ENCODE results near the gene PTGER4.

The PTGER4 gene

GRCh38 chr5:40733879-40734563 is 54.3 kb downstream of the PTGER4 start:
- Histone ChIP-seq H3K4me1 (ENCODE audit: insufficient read depth, low read length, poor library complexity, severe bottlenecking) (peaks cover 37% of the 10 kb centered on the region), H3F3A (ENCODE audit: low read depth) (no peaks in the 10 kb centered on the region), H3K4me3 (ENCODE audit: low read length, poor library complexity, severe bottlenecking) (peak overlapping the region; percentile 0), H3K27me3 (ENCODE audit: insufficient read depth, low read length, poor library complexity, severe bottlenecking) (no peaks in the 10 kb centered on the region), H3K4me2 (ENCODE audit: low read depth, low read length, poor library complexity, severe bottlenecking) (peak overlapping the region; percentile 42), H3K9me2 (replicated peaks; ENCODE audit: low read depth, low read length) (no peaks in the 10 kb centered on the region), H3K9ac (ENCODE audit: low read depth, low read length, poor library complexity, severe bottlenecking) (no peak overlapping the region), H3K36me3 (ENCODE audit: insufficient read depth, low read length) (peaks cover under 1% of the 10 kb centered on the region; the same call in 1 of the 2 replicates), H3K9me3 (ENCODE audit: insufficient read depth, low read depth, low read length) (peaks cover 5% of the 10 kb centered on the region; the same call in 1 of the 2 replicates), H2AFZ (ENCODE audit: low read length) (no peak overlapping the region), H3K79me2 (ENCODE audit: insufficient read depth, low read length) (0 out of 2 replicates have a peak, but pooled peaks cover 6% of the 10 kb centered on the region), H4K20me1 (ENCODE audit: insufficient read depth, low read length, poor library complexity, severe bottlenecking) (no peaks in the 10 kb centered on the region)
- no peak for TF ChIP-seq EZH2phosphoT487 (IDR thresholded peaks at IDR 0.05; ENCODE audit: borderline replicate concordance)
- TF ChIP-seq, protein P1, sequence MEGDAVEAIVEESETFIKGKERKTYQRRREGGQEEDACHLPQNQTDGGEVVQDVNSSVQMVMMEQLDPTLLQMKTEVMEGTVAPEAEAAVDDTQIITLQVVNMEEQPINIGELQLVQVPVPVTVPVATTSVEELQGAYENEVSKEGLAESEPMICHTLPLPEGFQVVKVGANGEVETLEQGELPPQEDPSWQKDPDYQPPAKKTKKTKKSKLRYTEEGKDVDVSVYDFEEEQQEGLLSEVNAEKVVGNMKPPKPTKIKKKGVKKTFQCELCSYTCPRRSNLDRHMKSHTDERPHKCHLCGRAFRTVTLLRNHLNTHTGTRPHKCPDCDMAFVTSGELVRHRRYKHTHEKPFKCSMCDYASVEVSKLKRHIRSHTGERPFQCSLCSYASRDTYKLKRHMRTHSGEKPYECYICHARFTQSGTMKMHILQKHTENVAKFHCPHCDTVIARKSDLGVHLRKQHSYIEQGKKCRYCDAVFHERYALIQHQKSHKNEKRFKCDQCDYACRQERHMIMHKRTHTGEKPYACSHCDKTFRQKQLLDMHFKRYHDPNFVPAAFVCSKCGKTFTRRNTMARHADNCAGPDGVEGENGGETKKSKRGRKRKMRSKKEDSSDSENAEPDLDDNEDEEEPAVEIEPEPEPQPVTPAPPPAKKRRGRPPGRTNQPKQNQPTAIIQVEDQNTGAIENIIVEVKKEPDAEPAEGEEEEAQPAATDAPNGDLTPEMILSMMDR (conservative IDR thresholded peaks at IDR 0.05; ENCODE audit: low read length) = 0 out of 2 replicates have a peak, but pooled peaks have one; percentile 13

DNA sequence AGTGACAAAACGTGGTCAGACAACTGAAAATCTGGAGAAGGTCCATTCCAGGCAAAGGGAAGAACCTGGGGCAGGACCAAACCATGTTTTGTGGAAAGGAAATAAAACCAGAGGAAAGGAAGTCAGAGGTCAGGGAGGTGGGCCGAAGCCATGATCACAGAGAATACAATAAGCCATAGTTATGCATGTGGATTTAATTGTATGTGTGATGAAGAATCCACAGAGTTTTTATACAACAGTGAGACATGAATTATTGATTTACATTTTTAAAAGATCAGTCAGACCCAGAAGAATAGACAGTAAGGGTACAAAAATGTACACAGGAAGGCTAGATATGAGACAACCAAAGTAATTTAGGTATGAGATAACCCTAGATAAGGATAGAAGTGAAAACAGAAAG is 55.3 kb downstream of the PTGER4 start:
- H3K79me2 ChIP-seq (ENCODE audit: insufficient read depth, low read length) = 0 out of 2 replicates have a peak, but pooled peaks cover 6% of the 10 kb centered on the region
- no peaks in the 10 kb centered on the region for H4K20me1 ChIP-seq (ENCODE audit: insufficient read depth, low read length, poor library complexity, severe bottlenecking)
- no peak overlapping the region for H2AFZ ChIP-seq (ENCODE audit: low read length)
- peaks cover 5% of the 10 kb centered on the region; the same call in 1 of the 2 replicates for H3K9me3 ChIP-seq (ENCODE audit: insufficient read depth, low read depth, low read length)
- H3F3A ChIP-seq (ENCODE audit: low read depth) = no peaks in the 10 kb centered on the region
- no peaks in the 10 kb centered on the region for H3K27me3 ChIP-seq (ENCODE audit: insufficient read depth, low read length, poor library complexity, severe bottlenecking)
- H3K4me2 ChIP-seq (ENCODE audit: low read depth, low read length, poor library complexity, severe bottlenecking) = peak overlapping the region; percentile 42
- H3K9ac ChIP-seq (ENCODE audit: low read depth, low read length, poor library complexity, severe bottlenecking) = peak overlapping the region; percentile 11
- H3K36me3 ChIP-seq (ENCODE audit: insufficient read depth, low read length) = peaks cover 7% of the 10 kb centered on the region; the same call in 1 of the 2 replicates
- H3K4me1 ChIP-seq (ENCODE audit: insufficient read depth, low read length, poor library complexity, severe bottlenecking) = peaks cover 37% of the 10 kb centered on the region
- H3K4me3 ChIP-seq (ENCODE audit: low read length, poor library complexity, severe bottlenecking) = no peak overlapping the region
- H3K9me2 ChIP-seq (replicated peaks; ENCODE audit: low read depth, low read length) = no peaks in the 10 kb centered on the region
- TF ChIP-seq, protein P1 (conservative IDR thresholded peaks at IDR 0.05; ENCODE audit: low read length) = no peak
- TF ChIP-seq EZH2phosphoT487 (IDR thresholded peaks at IDR 0.05; ENCODE audit: borderline replicate concordance) = no peak

GRCh38 chr5:40735609-40736008 is 55.9 kb downstream of the PTGER4 start:
- Histone ChIP-seq H3K9me2 (replicated peaks; ENCODE audit: low read depth, low read length) (no peaks in the 10 kb centered on the region), H3K4me1 (ENCODE audit: insufficient read depth, low read length, poor library complexity, severe bottlenecking) (peaks cover 37% of the 10 kb centered on the region), H3K27me3 (ENCODE audit: insufficient read depth, low read length, poor library complexity, severe bottlenecking) (no peaks in the 10 kb centered on the region), H3K36me3 (ENCODE audit: insufficient read depth, low read length) (peaks cover 14% of the 10 kb centered on the region; the same call in 1 of the 2 replicates), H3K79me2 (ENCODE audit: insufficient read depth, low read length) (0 out of 2 replicates have a peak, but pooled peaks cover 6% of the 10 kb centered on the region), H3K4me2 (ENCODE audit: low read depth, low read length, poor library complexity, severe bottlenecking) (peak overlapping the region; percentile 42), H3K9ac (ENCODE audit: low read depth, low read length, poor library complexity, severe bottlenecking) (peak overlapping the region; percentile 11), H4K20me1 (ENCODE audit: insufficient read depth, low read length, poor library complexity, severe bottlenecking) (no peaks in the 10 kb centered on the region), H3F3A (ENCODE audit: low read depth) (no peaks in the 10 kb centered on the region), H3K4me3 (ENCODE audit: low read length, poor library complexity, severe bottlenecking) (no peak overlapping the region), H2AFZ (ENCODE audit: low read length) (no peak overlapping the region), H3K9me3 (ENCODE audit: insufficient read depth, low read depth, low read length) (peaks cover 10% of the 10 kb centered on the region; the same call in 1 of the 2 replicates)
- no peak for TF ChIP-seq EZH2phosphoT487 (IDR thresholded peaks at IDR 0.05; ENCODE audit: borderline replicate concordance)

Measured in Loucy (cell line).